ENCODE measurements around the gene UBR3.
"Not testable (repeated sequence)": the region's sequence is repeated elsewhere in the genome, so short reads cannot be mapped to it uniquely, and the experiment has no call there.

UBR3 gene

DNA sequence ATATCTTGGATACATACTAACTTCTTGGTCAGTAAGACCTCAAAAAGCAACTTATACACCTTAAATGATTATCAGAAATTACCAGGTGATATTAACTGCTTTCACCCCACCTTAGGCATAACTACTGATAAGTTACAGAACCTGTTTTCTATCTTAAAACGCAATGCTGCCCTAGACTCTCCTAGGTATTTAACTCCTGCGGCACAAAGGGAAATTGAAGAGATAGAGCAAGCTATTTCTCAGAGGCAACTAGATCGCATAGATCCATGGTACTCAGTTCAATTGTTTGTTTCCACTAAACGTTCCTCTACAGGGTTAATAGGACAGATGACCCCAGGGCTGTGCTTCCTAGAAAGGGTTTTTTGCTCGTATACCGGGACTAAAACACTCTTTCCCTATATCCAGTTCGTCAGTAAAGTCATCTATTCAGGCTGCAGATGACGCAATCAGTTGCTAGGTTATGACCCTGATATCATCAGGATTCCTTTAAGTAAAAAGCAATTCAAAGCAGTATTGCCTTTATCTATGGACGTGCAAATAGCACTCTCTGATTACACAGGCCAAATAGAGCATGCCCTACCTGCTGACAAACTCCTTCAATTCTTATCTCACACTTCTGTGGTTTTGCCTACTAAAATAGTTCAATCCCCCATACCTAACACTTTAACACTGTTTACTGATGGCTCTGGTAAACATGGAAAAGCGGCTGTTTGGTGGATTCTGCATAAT lies 288.4 kb downstream of the UBR3 start:
- no peak for DNase-seq

DNA sequence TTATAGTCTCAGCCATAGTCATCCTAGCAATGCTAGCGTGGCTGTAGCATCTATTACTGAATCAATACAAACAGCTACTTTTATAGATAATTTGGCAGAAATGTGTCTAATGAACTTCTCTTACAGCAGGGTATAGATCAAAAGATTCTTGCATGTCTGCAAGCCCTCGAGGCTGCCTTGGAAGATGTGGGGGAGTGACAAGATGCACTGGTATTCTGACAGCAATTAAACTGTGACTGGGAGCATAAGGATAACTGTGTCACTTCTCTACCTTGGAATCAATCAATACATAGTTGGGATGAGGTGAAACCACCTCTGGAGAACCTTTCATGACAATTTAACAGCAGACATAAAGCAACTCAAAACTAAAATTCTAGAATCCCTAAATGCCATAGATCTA lies 291.4 kb downstream of the UBR3 start:
- DNase-seq, result no peak

DNA sequence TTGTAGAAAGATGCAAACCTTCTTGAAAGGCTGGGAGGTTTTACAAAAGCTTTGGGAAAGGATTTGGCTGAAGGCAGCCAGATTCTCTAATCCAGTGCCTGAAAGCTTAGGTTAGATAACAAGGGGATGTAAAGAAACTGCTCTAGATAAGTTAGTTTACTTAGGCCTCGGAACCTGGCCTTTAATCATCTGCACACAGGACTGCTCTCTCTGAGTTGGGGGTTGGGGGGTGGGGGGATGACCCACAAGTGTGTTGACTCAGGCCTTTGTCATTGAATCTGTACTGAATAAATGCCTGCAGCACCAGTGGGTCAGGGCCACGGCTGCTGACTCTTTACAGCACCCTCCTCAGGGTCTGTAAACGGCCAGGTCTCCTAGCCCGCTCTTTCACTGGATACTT lies 292.1 kb downstream of the UBR3 start:
- not testable (repeated sequence) for DNase-seq

DNA sequence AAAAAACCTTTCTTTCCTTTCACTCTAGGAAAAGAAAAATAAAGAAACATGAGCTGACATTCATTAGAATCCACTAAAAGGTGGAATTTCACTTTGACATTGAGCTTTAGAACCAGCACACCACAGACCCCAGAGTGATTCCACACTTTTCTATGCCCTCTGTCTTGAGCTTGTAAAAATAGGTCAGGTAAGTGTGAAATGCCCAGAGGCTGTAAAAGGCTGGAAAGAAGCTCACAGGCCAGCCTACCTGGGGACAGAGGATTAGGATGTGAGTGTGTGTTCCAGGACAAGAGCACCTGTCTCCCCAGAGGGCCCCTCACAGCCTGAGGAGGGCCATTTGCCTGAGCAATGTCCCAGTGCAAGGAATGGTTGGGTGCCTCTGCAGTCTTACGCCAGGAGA lies 294.4 kb downstream of the UBR3 start:
- DNase-seq, result no peak

DNA sequence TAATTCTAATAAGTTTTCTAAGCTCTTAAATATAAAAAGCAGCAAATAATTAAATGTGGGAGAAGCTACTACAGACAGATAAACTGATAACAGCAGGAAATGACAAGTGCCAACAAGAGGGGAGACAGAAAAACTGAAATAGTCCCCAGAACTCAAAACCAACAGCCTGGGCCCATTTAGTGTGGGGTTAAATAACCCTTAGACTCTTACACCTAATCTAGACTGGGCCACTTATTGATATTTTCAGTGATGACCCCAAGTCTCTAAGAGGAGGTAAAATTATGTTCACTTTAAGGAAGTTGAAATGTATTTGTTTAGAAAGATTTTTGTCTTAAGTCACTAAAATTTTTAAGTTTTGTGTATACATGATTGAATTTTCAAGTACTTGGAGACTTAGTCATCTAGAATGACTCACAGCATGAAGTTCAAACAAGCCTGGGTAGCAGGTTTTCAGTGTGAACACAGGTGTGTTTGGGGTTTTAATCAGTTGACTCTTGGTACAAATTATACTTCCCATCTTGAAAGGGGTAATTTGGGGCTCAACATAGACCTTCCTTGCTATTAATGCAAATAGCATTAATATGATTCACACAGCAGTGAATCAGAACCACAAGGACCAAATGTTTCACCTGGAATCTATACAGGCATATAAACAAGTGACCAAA lies 295.8 kb downstream of the UBR3 start:
- DNase-seq, result no peak

DNA sequence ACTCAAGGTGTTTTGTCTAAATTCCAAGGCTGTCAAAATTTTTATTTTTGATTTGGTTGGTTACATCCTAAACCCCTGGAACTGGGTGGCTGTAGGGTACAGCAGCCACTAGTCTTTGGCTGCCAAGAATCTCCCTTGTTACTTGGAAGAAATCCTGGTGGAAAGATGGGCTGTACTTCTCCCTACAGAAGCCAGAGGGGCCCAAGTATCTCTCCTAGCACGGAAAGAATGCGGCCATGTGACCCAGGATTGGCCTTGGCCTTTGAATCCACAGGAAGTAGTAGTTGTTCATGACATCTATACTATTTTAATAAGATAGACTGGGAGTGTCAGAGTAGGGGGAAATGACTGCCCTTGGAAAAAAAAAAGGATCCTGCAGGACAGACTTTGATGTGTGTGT lies 296.3 kb downstream of the UBR3 start:
- no peak for DNase-seq

DNA sequence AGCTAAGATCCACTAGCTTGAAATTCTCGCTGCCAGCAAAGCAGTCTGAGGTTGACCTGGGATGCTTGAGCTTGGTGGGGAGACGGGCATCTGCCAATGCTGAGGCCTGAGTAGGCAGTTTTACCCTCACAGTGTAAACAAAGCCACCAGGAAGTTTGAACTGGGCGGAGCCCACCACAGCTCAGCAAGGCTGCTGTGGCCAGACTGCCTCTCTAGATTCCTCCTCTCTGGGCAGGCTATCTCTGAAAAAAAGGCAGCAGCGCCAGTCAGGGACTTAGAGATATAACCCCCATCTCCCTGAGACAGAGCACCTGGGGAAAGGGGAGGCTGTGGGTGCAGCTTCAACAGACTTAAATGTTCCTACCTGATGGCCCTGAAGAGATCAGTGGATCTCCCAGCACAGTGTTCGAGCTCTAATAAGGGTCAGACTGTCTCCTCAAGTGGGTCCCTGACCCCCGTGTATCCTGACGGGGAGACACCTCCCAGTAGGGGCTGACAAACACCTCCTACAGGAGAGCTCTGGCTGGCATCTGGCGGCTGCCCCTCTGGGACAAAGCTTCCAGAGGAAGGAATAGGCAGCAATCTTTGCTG lies 299.0 kb downstream of the UBR3 start:
- peak in 1 of 5 experiments; percentile 12 for DNase-seq
